ENCODE measurements around the gene LDLRAD3.

The LDLRAD3 gene

DNA sequence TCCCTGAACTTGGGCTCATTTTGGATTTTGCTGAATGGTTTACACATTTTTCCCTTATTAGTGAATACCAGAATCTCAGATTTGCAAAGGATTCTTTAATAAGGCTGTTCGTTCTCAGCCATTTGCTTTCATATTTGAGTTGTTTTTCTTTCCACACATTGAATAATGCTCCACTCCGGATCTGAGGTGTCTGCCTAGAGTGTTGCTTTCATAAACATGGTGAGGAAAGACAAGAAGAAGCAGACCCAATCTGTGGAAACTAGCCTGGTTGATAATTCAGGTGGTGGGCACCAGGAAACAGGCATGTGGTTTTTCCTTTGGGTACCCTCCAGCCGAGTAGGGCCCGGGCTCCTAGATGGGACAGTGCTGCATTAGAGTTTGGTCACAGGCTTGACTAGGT, 35.0 kb downstream of the LDLRAD3 start:
- TF ChIP-seq, protein P1, sequence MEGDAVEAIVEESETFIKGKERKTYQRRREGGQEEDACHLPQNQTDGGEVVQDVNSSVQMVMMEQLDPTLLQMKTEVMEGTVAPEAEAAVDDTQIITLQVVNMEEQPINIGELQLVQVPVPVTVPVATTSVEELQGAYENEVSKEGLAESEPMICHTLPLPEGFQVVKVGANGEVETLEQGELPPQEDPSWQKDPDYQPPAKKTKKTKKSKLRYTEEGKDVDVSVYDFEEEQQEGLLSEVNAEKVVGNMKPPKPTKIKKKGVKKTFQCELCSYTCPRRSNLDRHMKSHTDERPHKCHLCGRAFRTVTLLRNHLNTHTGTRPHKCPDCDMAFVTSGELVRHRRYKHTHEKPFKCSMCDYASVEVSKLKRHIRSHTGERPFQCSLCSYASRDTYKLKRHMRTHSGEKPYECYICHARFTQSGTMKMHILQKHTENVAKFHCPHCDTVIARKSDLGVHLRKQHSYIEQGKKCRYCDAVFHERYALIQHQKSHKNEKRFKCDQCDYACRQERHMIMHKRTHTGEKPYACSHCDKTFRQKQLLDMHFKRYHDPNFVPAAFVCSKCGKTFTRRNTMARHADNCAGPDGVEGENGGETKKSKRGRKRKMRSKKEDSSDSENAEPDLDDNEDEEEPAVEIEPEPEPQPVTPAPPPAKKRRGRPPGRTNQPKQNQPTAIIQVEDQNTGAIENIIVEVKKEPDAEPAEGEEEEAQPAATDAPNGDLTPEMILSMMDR (IDR thresholded peaks at IDR 0.05; ENCODE audit: low read depth, low read length): no peak
- DNase-seq (ENCODE audit: extremely low read depth, low read depth): no peak

DNA sequence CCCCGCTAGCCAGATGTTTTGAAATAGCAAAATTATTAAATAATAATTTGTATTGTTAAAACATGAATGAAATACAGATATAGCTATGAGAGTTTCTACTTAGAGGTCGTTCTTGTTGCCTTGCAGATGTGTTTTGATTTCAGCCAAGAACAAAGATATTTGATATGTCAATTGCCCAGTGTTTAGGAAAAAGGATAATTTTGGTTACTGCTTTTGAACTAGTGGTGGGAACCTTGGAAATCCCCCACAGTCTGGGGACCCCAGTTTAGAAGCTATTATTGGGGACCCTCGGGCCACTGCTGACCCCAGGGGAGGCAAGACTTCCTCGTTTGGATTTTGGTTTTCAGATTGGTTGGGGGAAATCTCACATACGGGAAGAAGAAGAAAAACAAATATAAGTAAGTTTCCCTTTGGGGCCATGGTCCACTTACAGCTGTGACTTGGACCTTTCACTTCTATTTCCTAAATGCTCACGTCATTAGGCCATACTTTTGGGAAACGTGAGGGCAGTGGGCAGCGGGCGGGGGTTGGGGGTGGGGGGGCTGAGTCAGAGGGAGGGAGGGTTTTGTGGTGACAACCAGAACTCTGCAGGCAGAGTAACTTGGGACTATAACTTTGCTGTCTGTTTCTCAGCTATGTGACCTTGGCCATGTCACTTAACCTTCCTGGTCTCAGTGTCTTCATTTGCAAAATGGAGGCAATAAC, 37.0 kb downstream of the LDLRAD3 start:
- TF ChIP-seq, protein P1 (IDR thresholded peaks at IDR 0.05; ENCODE audit: low read depth, low read length): no peak
- DNase-seq (ENCODE audit: extremely low read depth, low read depth): no peak

DNA sequence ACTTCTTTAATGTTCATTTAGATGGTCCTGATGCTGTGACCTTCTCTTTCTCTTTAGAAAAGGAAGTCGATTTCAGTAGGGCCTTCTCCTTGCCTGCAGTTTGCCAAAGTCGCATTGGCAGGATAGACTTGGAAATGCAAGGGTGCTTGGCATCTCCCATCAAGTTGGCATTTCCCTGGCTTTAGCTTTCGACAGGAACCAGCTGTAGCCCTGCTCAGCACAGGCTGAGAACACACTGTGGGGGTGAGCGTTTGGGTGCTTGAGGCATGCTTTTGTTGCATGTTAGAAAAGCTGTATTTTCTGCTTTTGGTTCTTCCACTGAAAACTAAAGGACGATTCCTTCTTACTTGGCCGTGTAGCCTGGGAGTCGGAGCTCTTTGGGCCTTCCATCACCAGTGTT, 37.7 kb downstream of the LDLRAD3 start:
- TF ChIP-seq, protein P1 (IDR thresholded peaks at IDR 0.05; ENCODE audit: low read depth, low read length): no peak
- DNase-seq (ENCODE audit: extremely low read depth, low read depth): no peak

DNA sequence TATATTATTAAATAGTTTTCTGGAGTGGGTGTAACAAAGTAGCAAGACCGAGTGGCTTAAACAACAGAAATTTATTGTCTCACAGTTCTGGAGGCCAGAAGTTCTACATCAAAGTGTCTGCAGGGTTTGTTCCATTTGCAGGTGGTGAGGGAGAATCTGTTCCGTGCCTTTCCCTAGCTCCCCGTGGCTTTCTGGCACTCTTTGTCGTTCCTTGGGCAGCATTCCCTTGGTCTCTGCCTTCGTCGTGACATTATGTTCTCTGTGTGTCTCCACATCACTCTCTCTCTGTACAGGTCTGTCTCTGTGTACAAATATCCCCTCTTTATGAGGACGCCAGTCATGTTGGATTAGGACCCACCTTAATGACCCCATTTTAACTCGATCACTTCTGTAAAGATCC, 38.2 kb downstream of the LDLRAD3 start:
- TF ChIP-seq, protein P1 (IDR thresholded peaks at IDR 0.05; ENCODE audit: low read depth, low read length): no peak
- no peak for DNase-seq (ENCODE audit: extremely low read depth, low read depth)

DNA sequence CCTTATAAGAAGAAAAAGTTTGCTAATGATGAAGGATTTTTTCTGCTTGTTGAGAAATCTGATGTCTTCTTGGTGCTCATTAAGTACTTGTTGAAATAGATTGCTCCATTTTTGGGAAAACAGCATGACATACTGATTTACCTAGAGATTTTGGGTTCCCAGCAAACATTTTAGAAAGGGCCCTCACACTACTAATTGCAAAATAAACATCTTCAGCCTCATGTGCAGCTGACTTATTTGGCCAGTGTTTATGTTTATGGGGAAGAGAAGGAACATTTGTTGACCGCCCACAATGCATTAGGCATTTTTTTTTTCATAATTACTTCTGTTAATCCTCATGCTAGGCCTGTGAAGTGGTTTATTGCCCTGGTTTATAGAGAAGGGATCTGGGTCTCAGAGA, 40.1 kb downstream of the LDLRAD3 start:
- no peak for DNase-seq (ENCODE audit: extremely low read depth, low read depth)
- TF ChIP-seq, protein P1 (IDR thresholded peaks at IDR 0.05; ENCODE audit: low read depth, low read length): no peak

DNA sequence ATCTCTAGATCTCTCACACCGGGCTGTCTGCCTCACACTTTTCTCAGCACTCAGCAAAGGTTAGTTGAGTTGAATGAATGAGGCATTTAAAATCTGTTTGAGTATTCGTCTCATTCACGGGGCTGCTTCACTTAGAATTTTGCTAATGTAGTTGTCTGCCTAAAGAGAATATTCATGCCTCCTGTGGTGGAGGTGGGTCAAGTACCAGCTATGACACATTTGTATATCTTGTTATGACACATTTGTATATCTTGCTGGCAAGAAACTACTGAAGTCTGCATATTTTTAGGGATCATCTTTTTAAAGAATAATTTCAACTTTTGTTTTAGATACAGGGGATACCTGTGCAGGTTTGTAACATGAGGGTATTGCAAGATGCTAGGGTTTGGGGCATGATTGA, 43.1 kb downstream of the LDLRAD3 start:
- DNase-seq (ENCODE audit: extremely low read depth, low read depth): no peak
- TF ChIP-seq, protein P1 (IDR thresholded peaks at IDR 0.05; ENCODE audit: low read depth, low read length): no peak

DNA sequence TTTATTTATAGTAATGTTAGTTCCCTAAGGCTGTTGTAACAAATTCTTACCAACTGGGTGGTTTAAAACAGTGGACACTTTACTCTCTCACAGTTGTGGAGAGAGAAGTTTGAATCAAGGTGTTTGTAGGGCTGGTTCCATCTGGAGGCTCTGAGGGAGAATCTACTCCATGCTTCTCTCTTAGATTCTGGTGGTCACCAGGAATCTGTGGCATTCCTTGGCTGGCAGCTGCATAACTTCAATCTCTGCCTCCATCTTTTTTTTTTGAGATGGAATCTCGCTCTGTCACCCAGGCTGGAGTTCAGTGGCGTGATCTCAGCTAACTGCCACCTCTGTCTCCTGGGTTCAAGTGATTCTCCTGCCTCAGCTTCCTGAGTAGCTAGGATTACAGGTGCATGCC, 46.3 kb downstream of the LDLRAD3 start:
- TF ChIP-seq, protein P1 (IDR thresholded peaks at IDR 0.05; ENCODE audit: low read depth, low read length): no peak
- no peak for DNase-seq (ENCODE audit: extremely low read depth, low read depth)
